PFSK-1 (cell line): ENCODE results near the gene TULP4.

ENCODE experiments used
- FOXP2 ChIP-seq: optimal IDR thresholded peaks from 2 replicates; pipeline ENCODE3; 2011; ENCODE audit warnings: borderline replicate concordance, control low read depth, inconsistent platforms; ENCODE audit not compliant: insufficient read depth; ENCODE audit errors: extremely low read length, extremely low read depth
- POLR2AphosphoS5 ChIP-seq: IDR thresholded peaks from 2 replicates; pipeline ENCODE4 v1.6.1; 2012; ENCODE audit warnings: low read depth, mild to moderate bottlenecking, control low read depth, low read length, moderate library complexity
- REST ChIP-seq, 2 experiments: IDR thresholded peaks; 2 replicates each; pipeline versions ENCODE4 v1.6.1 to v1.8.0; 2011 to 2012; ENCODE audit warnings: low read depth in 2 of 2, low read length in 2 of 2, control low read depth in 1 of 2, inconsistent platforms in 1 of 2, mild to moderate bottlenecking in 1 of 2, moderate library complexity in 1 of 2; ENCODE audit not compliant: insufficient read depth in 1 of 2
- SIN3A ChIP-seq: IDR thresholded peaks from 2 replicates; pipeline ENCODE4 v1.6.1; 2012; ENCODE audit warnings: mild to moderate bottlenecking, low read length, moderate library complexity, borderline replicate concordance; ENCODE audit not compliant: insufficient read depth
- TAF1 ChIP-seq: IDR thresholded peaks from 2 replicates; pipeline ENCODE4 v1.6.1; 2012; ENCODE audit warnings: low read length, control low read depth, borderline replicate concordance; ENCODE audit not compliant: insufficient read depth

Gene TULP4

DNA sequence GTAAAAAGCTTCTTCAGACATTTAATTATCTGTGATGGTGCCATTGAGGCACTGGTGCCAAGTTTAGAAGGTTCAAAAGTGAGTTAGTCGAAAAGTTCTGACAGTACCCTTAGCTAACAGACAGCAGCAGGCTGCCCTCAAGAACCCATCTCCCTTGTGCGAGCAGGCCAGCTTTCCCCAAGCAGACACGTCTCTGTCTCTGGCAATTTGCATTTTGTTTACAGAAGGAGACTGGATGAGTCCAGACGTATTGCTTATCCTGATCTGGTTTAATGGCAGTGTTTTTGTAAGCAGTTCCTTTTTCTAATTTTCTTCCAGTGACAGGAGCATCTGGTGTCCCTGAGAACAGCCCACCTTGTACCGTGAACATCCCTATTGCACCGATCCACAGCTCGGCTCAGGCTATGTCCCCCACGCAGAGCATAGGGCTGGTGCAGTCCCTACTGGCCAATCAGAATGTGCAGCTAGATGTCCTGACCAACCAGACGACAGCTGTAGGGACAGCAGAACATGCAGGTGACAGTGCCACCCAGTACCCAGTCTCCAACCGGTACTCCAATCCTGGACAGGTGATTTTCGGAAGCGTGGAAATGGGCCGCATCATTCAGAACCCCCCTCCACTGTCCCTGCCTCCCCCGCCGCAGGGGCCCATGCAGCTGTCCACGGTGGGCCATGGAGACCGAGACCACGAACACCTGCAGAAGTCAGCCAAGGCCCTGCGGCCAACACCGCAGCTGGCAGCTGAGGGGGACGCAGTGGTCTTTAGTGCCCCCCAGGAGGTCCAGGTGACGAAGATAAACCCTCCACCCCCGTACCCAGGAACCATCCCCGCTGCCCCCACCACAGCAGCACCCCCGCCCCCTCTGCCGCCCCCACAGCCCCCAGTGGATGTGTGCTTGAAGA, 189.3 kb downstream of the TULP4 start:
- TF ChIP-seq TAF1 (no peak), FOXP2 (no peak), POLR2AphosphoS5 (no peak), REST (IDR thresholded peaks at IDR 0.05; ENCODE audit: insufficient read depth in 1 of 2, low read depth in 2 of 2, low read length in 2 of 2) (no peak), SIN3A (no peak)

DNA sequence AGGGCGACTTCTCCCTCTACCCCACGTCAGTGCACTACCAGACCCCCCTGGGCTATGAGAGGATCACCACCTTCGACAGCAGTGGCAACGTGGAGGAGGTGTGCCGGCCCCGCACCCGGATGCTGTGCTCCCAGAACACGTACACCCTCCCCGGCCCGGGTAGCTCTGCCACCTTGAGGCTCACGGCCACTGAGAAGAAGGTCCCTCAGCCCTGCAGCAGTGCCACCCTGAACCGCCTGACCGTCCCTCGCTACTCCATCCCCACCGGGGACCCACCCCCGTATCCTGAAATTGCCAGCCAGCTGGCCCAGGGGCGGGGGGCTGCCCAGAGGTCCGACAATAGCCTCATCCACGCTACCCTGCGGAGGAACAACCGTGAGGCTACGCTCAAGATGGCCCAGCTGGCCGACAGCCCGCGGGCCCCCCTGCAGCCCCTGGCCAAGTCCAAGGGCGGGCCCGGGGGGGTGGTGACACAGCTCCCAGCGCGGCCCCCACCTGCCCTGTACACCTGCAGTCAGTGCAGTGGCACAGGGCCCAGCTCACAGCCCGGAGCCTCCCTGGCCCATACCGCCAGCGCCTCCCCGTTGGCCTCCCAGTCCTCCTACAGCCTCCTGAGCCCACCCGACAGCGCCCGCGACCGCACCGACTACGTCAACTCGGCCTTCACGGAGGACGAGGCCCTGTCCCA, 190.1 kb downstream of the TULP4 start:
- no peak for TF ChIP-seq FOXP2
- TF ChIP-seq POLR2AphosphoS5: no peak
- TF ChIP-seq REST (IDR thresholded peaks at IDR 0.05; ENCODE audit: insufficient read depth in 1 of 2, low read depth in 2 of 2, low read length in 2 of 2): no peak
- no peak for TF ChIP-seq TAF1
- no peak for TF ChIP-seq SIN3A

DNA sequence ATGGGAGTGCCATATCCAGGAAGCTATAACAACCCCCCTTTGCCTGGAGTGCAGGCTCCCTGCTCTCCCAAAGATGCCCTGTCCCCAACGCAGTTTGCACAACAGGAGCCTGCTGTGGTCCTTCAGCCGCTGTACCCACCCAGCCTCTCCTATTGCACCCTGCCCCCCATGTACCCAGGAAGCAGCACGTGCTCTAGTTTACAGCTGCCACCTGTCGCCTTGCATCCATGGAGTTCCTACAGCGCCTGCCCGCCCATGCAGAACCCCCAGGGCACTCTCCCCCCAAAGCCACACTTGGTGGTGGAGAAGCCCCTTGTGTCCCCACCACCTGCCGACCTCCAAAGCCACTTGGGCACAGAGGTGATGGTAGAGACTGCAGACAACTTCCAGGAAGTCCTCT, 191.0 kb downstream of the TULP4 start:
- TF ChIP-seq SIN3A (no peak), POLR2AphosphoS5 (no peak), TAF1 (no peak), REST (IDR thresholded peaks at IDR 0.05; ENCODE audit: insufficient read depth in 1 of 2, low read depth in 2 of 2, low read length in 2 of 2) (no peak), FOXP2 (no peak)

GRCh38 chr6:158503846-158504245, 191.6 kb downstream of the TULP4 start:
- TF ChIP-seq POLR2AphosphoS5 (no peak), TAF1 (no peak), REST (IDR thresholded peaks at IDR 0.05; ENCODE audit: insufficient read depth in 1 of 2, low read depth in 2 of 2, low read length in 2 of 2) (no peak), SIN3A (no peak), FOXP2 (no peak)

DNA sequence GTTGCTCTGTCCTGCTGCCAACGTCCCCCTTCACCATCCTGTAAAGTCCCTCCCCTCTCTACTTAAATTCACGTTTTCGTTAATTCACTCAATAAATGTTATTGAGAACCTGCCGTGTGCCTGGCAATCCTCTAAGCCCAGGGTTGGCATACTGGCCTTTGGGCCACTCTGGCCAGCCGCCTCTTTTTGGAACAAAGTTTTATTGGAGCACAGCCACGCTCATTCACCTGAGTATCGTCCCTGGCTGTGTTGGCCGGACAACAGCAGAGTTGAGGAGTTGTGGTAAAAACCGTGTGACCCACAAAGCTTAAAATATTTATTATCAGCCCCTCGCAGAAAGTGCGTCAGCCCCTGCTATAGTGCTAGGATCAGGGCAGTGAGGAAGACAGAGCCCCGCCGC, 192.9 kb downstream of the TULP4 start:
- TF ChIP-seq SIN3A (no peak), TAF1 (no peak), REST (IDR thresholded peaks at IDR 0.05; ENCODE audit: insufficient read depth in 1 of 2, low read depth in 2 of 2, low read length in 2 of 2) (no peak), FOXP2 (no peak), POLR2AphosphoS5 (no peak)
